Breast epithelium (tissue), 4 donors: ENCODE results near the gene FAF2. TPM values are rescaled to one million over a fixed set of nuclear protein-coding genes. Genes with fewer than 3 reads are reported as not detected.

Experiments
- DNase-seq, 2 donors: peaks; one replicate each; pipeline ENCODE4 v3.0.0-alpha.2; 2019; ENCODE audit warnings: low spot score in 2 of 2
- H3K27ac ChIP-seq, 2 donors: fragments of 200-600 bp; sonication (generic) in 1 of 2; one replicate each; pipeline ENCODE4 v1.5.1; 2016 to 2019; ENCODE audit warnings: mild to moderate bottlenecking in 1 of 2
- H3K27me3 ChIP-seq, 2 donors: fragments of 200-600 bp; sonication (generic) in 1 of 2; one replicate each; pipeline versions ENCODE4 v1.5.1 to v1.6.0; 2017 to 2019; ENCODE audit warnings: control low read depth in 1 of 2, mild to moderate bottlenecking in 1 of 2
- H3K36me3 ChIP-seq: fragments of 200-600 bp; one replicate; pipeline ENCODE4 v1.5.1; 2019
- H3K4me1 ChIP-seq, 2 donors: fragments of 200-600 bp; sonication (generic); one replicate each; pipeline ENCODE4 v1.5.1; 2016 to 2019; ENCODE audit warnings: control low read depth in 1 of 2
- H3K4me3 ChIP-seq, 3 donors: fragments of 200-600 bp; sonication (generic); 1 replicate in 2 of 3; 2 replicates in 1 of 3; pipeline ENCODE4 v1.5.1; 2016 to 2019; ENCODE audit warnings: mild to moderate bottlenecking in 3 of 3, moderate library complexity in 2 of 3
- H3K9me3 ChIP-seq, 2 donors: fragments of 200-600 bp; sonication (generic) in 1 of 2; one replicate each; pipeline ENCODE4 v1.5.1; 2016 to 2019; ENCODE audit warnings: control low read depth in 1 of 2
- CTCF ChIP-seq, 3 donors: fragments of 450-650 bp; IDR thresholded peaks; one replicate each; pipeline ENCODE4 v1.5.1; 2016 to 2017; ENCODE audit warnings: antibody characterized with exemption in 3 of 3, mild to moderate bottlenecking in 3 of 3, moderate library complexity in 3 of 3
- POLR2A ChIP-seq: fragments of 450-650 bp; IDR thresholded peaks from one replicate; pipeline ENCODE4 v1.6.1; 2016; ENCODE audit warnings: antibody characterized with exemption, mild to moderate bottlenecking, moderate library complexity
- POLR2AphosphoS5 ChIP-seq, 3 donors: sonication (generic); formaldehyde crosslinking; IDR thresholded peaks; one replicate each; pipeline ENCODE4 v1.6.1; 2017; ENCODE audit warnings: antibody characterized with exemption in 3 of 3
- intact Hi-C: fragments of 100-400 bp; cut with DNase I; formaldehyde crosslinking; loops from one replicate; pipeline ENCODE4 v1.15.1; 2023; ENCODE audit warnings: low total_unique reads
- total RNA-seq, 3 donors: library from RNA; depleted of rRNA; stranded (reverse); fragments of >200 nt; gene quantifications; one replicate each; pipeline ENCODE4 v1.1.0, GENCODE V29; 2016

FAF2 gene
- total RNA-seq, 3 donors from 2014 or later = 26.9 to 38.2 (median 28.5) TPM

- TF ChIP-seq POLR2A = no peak
- TF ChIP-seq CTCF (IDR thresholded peaks at IDR 0.05) = no peak
- H3K4me1 ChIP-seq = no peaks in the 10 kb centered on the region
- H3K27ac ChIP-seq = no peak overlapping the region
- no peak overlapping the region for H3K4me3 ChIP-seq
- DNase-seq = no peak
- intact Hi-C loops = no loop called here
- H3K27me3 ChIP-seq = no peaks in the 10 kb centered on the region
- no peaks in the 10 kb centered on the region for H3K36me3 ChIP-seq
- H3K9me3 ChIP-seq = no peaks in the 10 kb centered on the region
These were observed 60.4 kb downstream of the FAF2 start for GRCh38 chr5:176508603-176509002.

- no peak overlapping the region for H3K4me3 ChIP-seq
- H3K9me3 ChIP-seq = no peaks in the 10 kb centered on the region
- no peaks in the 10 kb centered on the region for H3K27me3 ChIP-seq
- H3K36me3 ChIP-seq = no peaks in the 10 kb centered on the region
- H3K27ac ChIP-seq = no peak overlapping the region
- DNase-seq = no peak
- intact Hi-C loops = no loop called here
- no peaks in the 10 kb centered on the region for H3K4me1 ChIP-seq
- TF ChIP-seq POLR2A (no peak), POLR2AphosphoS5 (IDR thresholded peaks at IDR 0.05) (no peak), CTCF (IDR thresholded peaks at IDR 0.05) (no peak)
These were observed 65.6 kb downstream of the FAF2 start for GRCh38 chr5:176513788-176514187.

- H3K36me3 ChIP-seq = no peaks in the 10 kb centered on the region
- intact Hi-C loops = no loop called here
- no peaks in the 10 kb centered on the region for H3K4me1 ChIP-seq
- H3K27me3 ChIP-seq = no peaks in the 10 kb centered on the region
- no peak for TF ChIP-seq POLR2AphosphoS5 (IDR thresholded peaks at IDR 0.05)
- TF ChIP-seq POLR2A = no peak
- no peak for TF ChIP-seq CTCF (IDR thresholded peaks at IDR 0.05)
- no peak overlapping the region for H3K27ac ChIP-seq
- no peaks in the 10 kb centered on the region for H3K9me3 ChIP-seq
- DNase-seq = no peak
- no peak overlapping the region for H3K4me3 ChIP-seq
These were observed 66.2 kb downstream of the FAF2 start for GRCh38 chr5:176514244-176514950.

- Histone ChIP-seq H3K9me3 (no peaks in the 10 kb centered on the region), H3K4me1 (no peaks in the 10 kb centered on the region), H3K27me3 (no peaks in the 10 kb centered on the region), H3K4me3 (no peak overlapping the region), H3K27ac (no peak overlapping the region), H3K36me3 (no peaks in the 10 kb centered on the region)
- DNase-seq = no peak
- intact Hi-C loops = no loop called here
- TF ChIP-seq POLR2A (no peak), CTCF (IDR thresholded peaks at IDR 0.05) (no peak), POLR2AphosphoS5 (IDR thresholded peaks at IDR 0.05) (no peak)
These were observed 67.2 kb downstream of the FAF2 start for GRCh38 chr5:176515396-176515795.

GRCh38 chr5:176517053-176517661 lies 69.0 kb downstream of the FAF2 start:
- H3K27me3 ChIP-seq = no peaks in the 10 kb centered on the region
- H3K4me1 ChIP-seq = no peaks in the 10 kb centered on the region
- H3K27ac ChIP-seq = no peak overlapping the region
- TF ChIP-seq POLR2A = no peak
- TF ChIP-seq CTCF (IDR thresholded peaks at IDR 0.05) = no peak
- no peak for TF ChIP-seq POLR2AphosphoS5 (IDR thresholded peaks at IDR 0.05)
- H3K36me3 ChIP-seq = no peaks in the 10 kb centered on the region
- H3K4me3 ChIP-seq = no peak overlapping the region
- intact Hi-C loops = no loop called here
- no peaks in the 10 kb centered on the region for H3K9me3 ChIP-seq
- no peak for DNase-seq
